HepG2 (cell line): Measurements from ENCODE around the gene TLNRD1. TPM values are rescaled to one million over a fixed set of nuclear protein-coding genes. Genes with fewer than 3 reads are reported as not detected.

Experiments used
- ATAC-seq: fragments of 200-7000 bp; cut with Tn5 transposase; 3 replicates; pipeline ENCODE4 v1.9.1; 2020; ENCODE audit warnings: mild to moderate bottlenecking, moderate library complexity
- BruUV-seq: library from RNA; stranded (reverse); fragments of 400-500 nt; replicated peaks from 2 replicates; lab custom pipeline; 2021; lab: Mats Ljungman, UMichigan
- CTCF ChIA-PET: fragments of 300-600 bp; formaldehyde crosslinking; extraction: SDS; loops from one replicate; lab custom pipeline; 2021; ENCODE audit warnings: low total read pairs, inconsistent platforms, low intra/inter-chr PET ratio; lab: Yijun Ruan, JAX
- POLR2A ChIA-PET: fragments of 350-600 bp; sonication (Branson Sonifier 250); formaldehyde crosslinking; loops from one replicate; lab custom pipeline; 2020; ENCODE audit warnings: antibody characterized with exemption, inconsistent platforms; lab: Yijun Ruan, JAX
- DNase-seq: peaks from one replicate; pipeline ENCODE4 v3.0.0-alpha.2; 2015; ENCODE audit warnings: low spot score
- FAIRE-seq: peaks from 3 replicates; lab custom pipeline; 2011; peaks lifted over from hg19 to GRCh38; lab: Jason Lieb, UNC
- H2AFZ ChIP-seq: one replicate; pipeline ENCODE4 v1.6.1; 2011; ENCODE audit warnings: low read length, inconsistent platforms
- H3K27ac ChIP-seq: fragments of 300-600 bp; 3 replicates; pipeline ENCODE4 v1.8.0; 2011; ENCODE audit warnings: mixed run types, mild to moderate bottlenecking, mixed read lengths, low read length, inconsistent platforms; ENCODE audit not compliant: insufficient read depth; ENCODE audit errors: extremely low read length
- H3K27me3 ChIP-seq, 2 experiments: fragments of 200-600 bp in 1 of 2; 2 replicates in 1 of 2; 3 replicates in 1 of 2; pipeline versions ENCODE4 v1.6.0 to v1.8.0; 2011; ENCODE audit warnings: low read length in 2 of 2, mild to moderate bottlenecking in 2 of 2, moderate library complexity in 2 of 2, inconsistent platforms in 1 of 2; ENCODE audit not compliant: insufficient read depth in 2 of 2, control insufficient read depth in 1 of 2
- H3K36me3 ChIP-seq, 2 experiments: fragments of 200-600 bp in 1 of 2; replicated peaks in 1 of 2; 2 replicates in 1 of 2; 3 replicates in 1 of 2; pipeline versions ENCODE4 v1.5.1 to v1.8.0; 2011; ENCODE audit warnings: low read length in 2 of 2, inconsistent platforms in 1 of 2; ENCODE audit not compliant: insufficient read depth in 2 of 2, control insufficient read depth in 1 of 2
- H3K4me1 ChIP-seq: 2 replicates; pipeline ENCODE4 v1.5.1; 2012; ENCODE audit warnings: low read length, inconsistent platforms; ENCODE audit not compliant: insufficient read depth
- H3K4me2 ChIP-seq: 2 replicates; pipeline ENCODE4 v1.6.0; 2011; ENCODE audit warnings: low read depth, low read length, inconsistent platforms
- H3K4me3 ChIP-seq, 3 experiments: fragments of 200-600 bp in 1 of 3; sonication (generic), shearing (Covaris generic) in 1 of 3; replicated peaks in 1 of 3; 2 replicates each; pipeline ENCODE4 v1.5.1; 2011 to 2016; ENCODE audit warnings: low read length in 3 of 3, inconsistent platforms in 2 of 3, low read depth in 2 of 3, mild to moderate bottlenecking in 2 of 3, control low read depth in 1 of 3, mixed read lengths in 1 of 3; ENCODE audit not compliant: insufficient read depth in 1 of 3
- H3K79me2 ChIP-seq: one replicate; pipeline ENCODE4 v1.6.1; 2011; ENCODE audit warnings: low read length, inconsistent platforms; ENCODE audit not compliant: insufficient read depth
- H3K9ac ChIP-seq: 2 replicates; pipeline ENCODE4 v1.6.0; 2011; ENCODE audit warnings: mild to moderate bottlenecking, low read depth, low read length, inconsistent platforms; ENCODE audit not compliant: insufficient read depth
- H3K9me3 ChIP-seq: 2 replicates; pipeline ENCODE4 v1.5.1; 2012; ENCODE audit warnings: mild to moderate bottlenecking, low read length
- H4K20me1 ChIP-seq: 2 replicates; pipeline ENCODE4 v1.6.0; 2011; ENCODE audit warnings: inconsistent platforms, mild to moderate bottlenecking, low read length, moderate library complexity; ENCODE audit not compliant: insufficient read depth
- NBN ChIP-seq: fragments of 450-650 bp; conservative IDR thresholded peaks from 2 replicates; pipeline ENCODE4 v1.6.1; 2017
- NFIB ChIP-seq: sonication (generic); formaldehyde crosslinking; IDR thresholded peaks from 2 replicates; pipeline ENCODE4 v1.9.0; 2021; ENCODE audit warnings: missing genetic modification reagents, mild to moderate bottlenecking, borderline replicate concordance
- NFYB ChIP-seq: sonication (generic); formaldehyde crosslinking; IDR thresholded peaks from 2 replicates; pipeline ENCODE4 v1.4.0; 2020; ENCODE audit warnings: missing genetic modification reagents
- ZNF101 ChIP-seq: sonication (generic); formaldehyde crosslinking; IDR thresholded peaks from 2 replicates; pipeline ENCODE4 v1.4.0; 2020; ENCODE audit warnings: mild to moderate bottlenecking, low read depth, missing genetic modification reagents, borderline replicate concordance
- ZNF264 ChIP-seq: sonication (generic); formaldehyde crosslinking; IDR thresholded peaks from 2 replicates; pipeline ENCODE4 v1.4.0; 2020; ENCODE audit warnings: missing genetic modification reagents
- WGBS: methylation state at CpG from one replicate; pipeline ENCODE4 v1.1.6; 2017; ENCODE audit warnings: low lambda C conversion rate; 5-methylcytosine and 5-hydroxymethylcytosine counted together
- in situ Hi-C: cut with HindIII; loops from 2 replicates; pipeline ENCODE4 v1.10.0; 2017; ENCODE audit warnings: low pct_unique_long_range_greater_than_20kb; ENCODE audit not compliant: extremely low pct_ligation_motif_present
- intact Hi-C: fragments of 100-400 bp; cut with micrococcal nuclease; formaldehyde crosslinking; loops from one replicate; pipeline ENCODE4 v1.10.0; 2022; ENCODE audit not compliant: unreplicated experiment
- polyA plus RNA-seq, 8 experiments: library from polyadenylated mRNA; depleted of rRNA in 3 of 8; stranded (reverse) in 7 of 8; unstranded in 1 of 8; fragments of >200 nt; fragmentation: Illumina TruSeq in 4 of 8; extraction: Trizol in 4 of 8; gene quantifications; 2 replicates each; pipeline versions ENCODE4 v1.2.1 to v1.2.3, GENCODE V29; 2011 to 2016; ENCODE audit warnings: low read depth in 4 of 8, missing spikeins in 1 of 8, mixed read lengths in 1 of 8; ENCODE audit not compliant: insufficient read depth in 1 of 8
- total RNA-seq, 5 experiments: library from RNA; depleted of rRNA; stranded (reverse); fragments of >200 nt; fragmentation: Illumina TruSeq; extraction: Trizol; gene quantifications; 2 replicates each; pipeline ENCODE4 v1.2.3, GENCODE V29; 2016; ENCODE audit warnings: low read depth in 1 of 5
- TF ChIP-seq, protein P1 (sequence below): sonication (generic); formaldehyde crosslinking; IDR thresholded peaks from 2 replicates; pipeline ENCODE4 v1.5.1; 2020; ENCODE audit warnings: missing genetic modification reagents, mild to moderate bottlenecking, borderline replicate concordance
- TF ChIP-seq, protein P2 (sequence below): fragments of 450-650 bp; IDR thresholded peaks from 2 replicates; pipeline ENCODE4 v1.6.1; 2017; ENCODE audit warnings: mild to moderate bottlenecking
- TF ChIP-seq, protein P3 (sequence below), 2 experiments: sonication (generic) in 1 of 2; formaldehyde crosslinking in 1 of 2; IDR thresholded peaks; 2 replicates each; pipeline versions ENCODE4 v1.5.1 to v1.6.1; 2011 to 2020; ENCODE audit warnings: borderline replicate concordance in 1 of 2, low read depth in 1 of 2, low read length in 1 of 2, mild to moderate bottlenecking in 1 of 2, missing genetic modification reagents in 1 of 2, moderate library complexity in 1 of 2

Gene TLNRD1
- total and polyA plus RNA-seq, 2 of the 13 experiments (the other 11 are each of a cell fraction or from before 2014, with no cell fraction given), result 3.4 to 5.3 TPM

DNA sequence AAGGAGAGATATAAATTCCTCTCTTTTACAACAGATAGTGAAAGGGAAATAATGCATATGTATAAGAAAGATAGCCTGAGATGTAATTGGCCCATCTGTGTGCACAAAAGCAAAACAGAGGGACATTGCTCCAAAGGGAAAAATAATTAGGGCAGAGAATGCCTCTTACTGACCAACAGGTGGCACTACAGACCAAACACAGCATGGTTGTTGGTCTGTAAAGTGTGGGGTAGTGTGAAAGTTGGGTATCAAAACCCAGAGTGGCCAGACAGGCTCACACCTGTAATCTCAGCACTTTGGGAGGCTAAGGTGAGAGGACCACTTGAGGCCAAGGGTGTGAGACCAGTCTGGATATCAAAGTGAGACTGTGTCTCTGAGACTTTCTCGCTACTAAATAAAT lies 4.5 kb upstream of the TLNRD1 start (continued):
- no peak for TF ChIP-seq NFIB (CRISPR knock-in tag)

DNA sequence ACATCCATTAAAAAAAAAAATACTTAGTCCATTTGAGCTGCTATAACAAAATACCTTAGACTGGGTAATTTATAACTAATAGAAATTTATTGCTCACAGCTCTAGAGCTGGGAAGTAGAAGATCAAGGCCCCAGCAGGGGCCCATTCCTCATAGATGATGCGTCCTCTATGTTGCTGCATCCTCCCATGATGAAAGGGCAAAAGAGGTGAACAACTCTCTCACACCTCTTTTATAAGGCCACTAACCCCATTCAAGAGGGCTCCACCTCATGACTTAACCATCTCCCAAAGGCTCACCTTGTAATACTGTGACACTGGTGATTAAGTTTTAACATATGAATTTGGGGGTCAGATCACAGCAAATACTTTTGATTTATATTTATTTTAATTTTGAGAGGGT lies 3.0 kb upstream of the TLNRD1 start:
- Histone ChIP-seq H4K20me1 (no peaks in the 10 kb centered on the region), H3K27ac (no peak overlapping the region), H3K9me3 (no peaks in the 10 kb centered on the region), H3K79me2 (no peaks in the 10 kb centered on the region), H3K4me3 (no peak overlapping the region)
- 81% methylated on average over 1 of the region's 1 CpG for whole genome bisulfite sequencing
- FAIRE-seq (no peak), DNase-seq (no peak)
- no TSS peak for BruUV-seq
- POLR2A ChIA-PET, result interaction anchor here (1.6 kb wide), 2 partner anchors 7 to 10 kb away, joined by 3 to 6 read pairs; no protein-coding TSS in a partner anchor
- TF ChIP-seq ZNF264 (CRISPR knock-in tag), result peak; percentile 52; the same call in 1 of the 2 replicates
- TF ChIP-seq, protein P1, sequence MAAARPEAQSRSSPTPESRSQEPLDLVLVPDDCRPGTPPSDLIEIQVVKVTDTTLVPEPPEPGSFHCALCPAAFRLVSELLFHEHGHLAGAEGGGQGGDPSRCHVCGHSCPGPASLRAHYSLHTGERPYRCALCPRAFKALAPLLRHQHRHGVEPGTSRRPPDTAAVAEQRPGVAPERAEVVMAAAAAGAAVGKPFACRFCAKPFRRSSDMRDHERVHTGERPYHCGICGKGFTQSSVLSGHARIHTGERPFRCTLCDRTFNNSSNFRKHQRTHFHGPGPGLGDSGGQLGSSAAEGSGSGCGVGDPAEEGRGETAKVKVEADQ (CRISPR knock-in tag), result no peak
- TF ChIP-seq, all 625 proteins: peak for 1
- no peaks in the 10 kb centered on the region for H3K36me3 ChIP-seq
- in situ Hi-C loops (no loop called here), intact Hi-C loops (loop anchor here (5.0 kb wide), 1 partner anchor 110 kb away; no protein-coding TSS in a partner anchor)
- no peak overlapping the region for H2AFZ ChIP-seq
- CTCF ChIA-PET, result no interaction called here
- no peak for ATAC-seq
- peaks cover 29% of the 10 kb centered on the region for H3K4me1 ChIP-seq
- H3K4me2 ChIP-seq, result no peak overlapping the region
- H3K9ac ChIP-seq, result no peak overlapping the region
- no peaks in the 10 kb centered on the region for H3K27me3 ChIP-seq

DNA sequence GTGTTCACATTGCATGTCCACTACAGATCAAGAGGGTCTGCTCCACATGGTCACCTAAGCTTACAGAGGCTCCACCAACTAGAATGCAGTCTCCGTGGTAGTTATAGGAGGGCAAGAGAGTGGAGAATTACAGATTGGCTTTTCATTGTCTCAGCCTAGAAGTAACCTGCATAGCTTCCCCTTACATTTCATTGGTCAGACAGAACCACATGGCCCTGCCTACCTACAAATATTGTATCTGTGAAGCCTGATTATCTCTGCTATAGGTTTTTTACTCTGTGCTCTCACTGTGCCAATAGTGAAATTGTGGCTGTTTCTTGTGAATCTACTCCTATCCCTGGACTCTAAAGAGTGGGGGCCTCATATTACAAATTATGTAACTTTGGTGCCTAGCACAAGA lies 2.5 kb upstream of the TLNRD1 start:
- H3K27me3 ChIP-seq, result no peaks in the 10 kb centered on the region
- FAIRE-seq (no peak), DNase-seq (no peak), ATAC-seq (peak; percentile 12; the same call in 1 of the 3 replicates)
- H3K4me3 ChIP-seq, result peak overlapping the region; percentile 26 to 48 (median 36); a peak in 3 of 6 replicates
- no peaks in the 10 kb centered on the region for H4K20me1 ChIP-seq
- no peaks in the 10 kb centered on the region for H3K9me3 ChIP-seq
- H3K4me1 ChIP-seq, result peaks cover 33% of the 10 kb centered on the region
- no TSS peak for BruUV-seq
- no peaks in the 10 kb centered on the region; a peak in 1 of 5 replicates for H3K36me3 ChIP-seq
- H3K9ac ChIP-seq, result peak overlapping the region; percentile 49; the same call in 1 of the 2 replicates
- intact Hi-C loops, result loop anchor here (5.0 kb wide), 1 partner anchor 109 kb away; no protein-coding TSS in a partner anchor
- H2AFZ ChIP-seq, result peak overlapping the region; percentile 95
- peak overlapping the region; percentile 75 for H3K4me2 ChIP-seq
- H3K27ac ChIP-seq, result no peak overlapping the region
- CTCF ChIA-PET, result no interaction called here
- H3K79me2 ChIP-seq, result no peaks in the 10 kb centered on the region
- 63% methylated on average over 1 of the region's 1 CpG for WGBS
- in situ Hi-C loops, result no loop called here
- POLR2A ChIA-PET, result interaction anchor here (1.6 kb wide), 2 partner anchors 8 to 10 kb away, joined by 3 to 6 read pairs; no protein-coding TSS in a partner anchor
- TF ChIP-seq, protein P2, sequence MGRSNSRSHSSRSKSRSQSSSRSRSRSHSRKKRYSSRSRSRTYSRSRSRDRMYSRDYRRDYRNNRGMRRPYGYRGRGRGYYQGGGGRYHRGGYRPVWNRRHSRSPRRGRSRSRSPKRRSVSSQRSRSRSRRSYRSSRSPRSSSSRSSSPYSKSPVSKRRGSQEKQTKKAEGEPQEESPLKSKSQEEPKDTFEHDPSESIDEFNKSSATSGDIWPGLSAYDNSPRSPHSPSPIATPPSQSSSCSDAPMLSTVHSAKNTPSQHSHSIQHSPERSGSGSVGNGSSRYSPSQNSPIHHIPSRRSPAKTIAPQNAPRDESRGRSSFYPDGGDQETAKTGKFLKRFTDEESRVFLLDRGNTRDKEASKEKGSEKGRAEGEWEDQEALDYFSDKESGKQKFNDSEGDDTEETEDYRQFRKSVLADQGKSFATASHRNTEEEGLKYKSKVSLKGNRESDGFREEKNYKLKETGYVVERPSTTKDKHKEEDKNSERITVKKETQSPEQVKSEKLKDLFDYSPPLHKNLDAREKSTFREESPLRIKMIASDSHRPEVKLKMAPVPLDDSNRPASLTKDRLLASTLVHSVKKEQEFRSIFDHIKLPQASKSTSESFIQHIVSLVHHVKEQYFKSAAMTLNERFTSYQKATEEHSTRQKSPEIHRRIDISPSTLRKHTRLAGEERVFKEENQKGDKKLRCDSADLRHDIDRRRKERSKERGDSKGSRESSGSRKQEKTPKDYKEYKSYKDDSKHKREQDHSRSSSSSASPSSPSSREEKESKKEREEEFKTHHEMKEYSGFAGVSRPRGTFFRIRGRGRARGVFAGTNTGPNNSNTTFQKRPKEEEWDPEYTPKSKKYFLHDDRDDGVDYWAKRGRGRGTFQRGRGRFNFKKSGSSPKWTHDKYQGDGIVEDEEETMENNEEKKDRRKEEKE, result no peak
- TF ChIP-seq ZNF101 (CRISPR knock-in tag) (no peak), NBN (no peak), NFYB (peak; percentile 78)
- TF ChIP-seq, protein P3, sequence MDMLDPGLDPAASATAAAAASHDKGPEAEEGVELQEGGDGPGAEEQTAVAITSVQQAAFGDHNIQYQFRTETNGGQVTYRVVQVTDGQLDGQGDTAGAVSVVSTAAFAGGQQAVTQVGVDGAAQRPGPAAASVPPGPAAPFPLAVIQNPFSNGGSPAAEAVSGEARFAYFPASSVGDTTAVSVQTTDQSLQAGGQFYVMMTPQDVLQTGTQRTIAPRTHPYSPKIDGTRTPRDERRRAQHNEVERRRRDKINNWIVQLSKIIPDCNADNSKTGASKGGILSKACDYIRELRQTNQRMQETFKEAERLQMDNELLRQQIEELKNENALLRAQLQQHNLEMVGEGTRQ (IDR thresholded peaks at IDR 0.05; ENCODE audit: low read depth, low read length), result peak; percentile 74; the same call in 1 of the 2 replicates
- TF ChIP-seq, protein P3 (CRISPR knock-in tag; IDR thresholded peaks at IDR 0.05; ENCODE audit: borderline replicate concordance), result peak; percentile 84; the same call in 1 of the 2 replicates
